Activated T-helper 17 cell treated with anti-CD3 and anti-CD28 coated beads, Interleukin-2, amount 50 U/mL, for 72 hours (primary cell): ENCODE measurements around the gene MCF2L2. TPM values are rescaled to one million over a fixed set of nuclear protein-coding genes. Genes with fewer than 3 reads are reported as not detected.
"Not testable (repeated sequence)": the region's sequence is repeated elsewhere in the genome, so short reads cannot be mapped to it uniquely, and the experiment has no call there.

Source experiments
- ATAC-seq: fragments of 150-1000 bp; cut with Tn5 transposase; replicated peaks from 2 replicates; pipeline ENCODE4 v1.10.0; 2021; ENCODE audit warnings: mild to moderate bottlenecking, moderate library complexity
- H3K27ac Mint-ChIP-seq: one replicate; pipeline ENCODE4 v1.8.0; 2022; ENCODE audit warnings: mixed read lengths
- H3K27me3 Mint-ChIP-seq: one replicate; pipeline ENCODE4 v1.8.0; 2022; ENCODE audit warnings: mixed read lengths
- H3K36me3 Mint-ChIP-seq: one replicate; pipeline ENCODE4 v1.8.0; 2022; ENCODE audit warnings: low read depth, mild to moderate bottlenecking, mixed read lengths
- H3K4me1 Mint-ChIP-seq: one replicate; pipeline ENCODE4 v1.8.0; 2022; ENCODE audit warnings: mixed read lengths
- H3K4me3 Mint-ChIP-seq: one replicate; pipeline ENCODE4 v1.8.0; 2022; ENCODE audit warnings: mild to moderate bottlenecking, mixed read lengths
- H3K9me3 Mint-ChIP-seq: one replicate; pipeline ENCODE4 v1.8.0; 2022; ENCODE audit warnings: mixed read lengths
- total RNA-seq, 2 donors: library from RNA; stranded (reverse); gene quantifications; one replicate each; pipeline ENCODE4 v1.2.3, GENCODE V29; 2022

Gene MCF2L2, protein sequence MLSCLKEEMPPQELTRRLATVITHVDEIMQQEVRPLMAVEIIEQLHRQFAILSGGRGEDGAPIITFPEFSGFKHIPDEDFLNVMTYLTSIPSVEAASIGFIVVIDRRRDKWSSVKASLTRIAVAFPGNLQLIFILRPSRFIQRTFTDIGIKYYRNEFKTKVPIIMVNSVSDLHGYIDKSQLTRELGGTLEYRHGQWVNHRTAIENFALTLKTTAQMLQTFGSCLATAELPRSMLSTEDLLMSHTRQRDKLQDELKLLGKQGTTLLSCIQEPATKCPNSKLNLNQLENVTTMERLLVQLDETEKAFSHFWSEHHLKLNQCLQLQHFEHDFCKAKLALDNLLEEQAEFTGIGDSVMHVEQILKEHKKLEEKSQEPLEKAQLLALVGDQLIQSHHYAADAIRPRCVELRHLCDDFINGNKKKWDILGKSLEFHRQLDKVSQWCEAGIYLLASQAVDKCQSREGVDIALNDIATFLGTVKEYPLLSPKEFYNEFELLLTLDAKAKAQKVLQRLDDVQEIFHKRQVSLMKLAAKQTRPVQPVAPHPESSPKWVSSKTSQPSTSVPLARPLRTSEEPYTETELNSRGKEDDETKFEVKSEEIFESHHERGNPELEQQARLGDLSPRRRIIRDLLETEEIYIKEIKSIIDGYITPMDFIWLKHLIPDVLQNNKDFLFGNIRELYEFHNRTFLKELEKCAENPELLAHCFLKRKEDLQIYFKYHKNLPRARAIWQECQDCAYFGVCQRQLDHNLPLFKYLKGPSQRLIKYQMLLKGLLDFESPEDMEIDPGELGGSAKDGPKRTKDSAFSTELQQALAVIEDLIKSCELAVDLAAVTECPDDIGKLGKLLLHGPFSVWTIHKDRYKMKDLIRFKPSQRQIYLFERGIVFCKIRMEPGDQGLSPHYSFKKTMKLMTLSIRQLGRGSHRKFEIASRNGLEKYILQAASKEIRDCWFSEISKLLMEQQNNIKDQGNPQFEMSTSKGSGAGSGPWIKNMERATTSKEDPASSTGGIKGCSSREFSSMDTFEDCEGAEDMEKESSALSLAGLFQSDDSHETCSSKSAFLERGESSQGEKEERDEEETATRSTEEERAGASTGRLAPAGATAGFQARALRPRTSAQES
- total RNA-seq, result 1 to 10 TPM; 9.0 to 10.0 TPM

DNA sequence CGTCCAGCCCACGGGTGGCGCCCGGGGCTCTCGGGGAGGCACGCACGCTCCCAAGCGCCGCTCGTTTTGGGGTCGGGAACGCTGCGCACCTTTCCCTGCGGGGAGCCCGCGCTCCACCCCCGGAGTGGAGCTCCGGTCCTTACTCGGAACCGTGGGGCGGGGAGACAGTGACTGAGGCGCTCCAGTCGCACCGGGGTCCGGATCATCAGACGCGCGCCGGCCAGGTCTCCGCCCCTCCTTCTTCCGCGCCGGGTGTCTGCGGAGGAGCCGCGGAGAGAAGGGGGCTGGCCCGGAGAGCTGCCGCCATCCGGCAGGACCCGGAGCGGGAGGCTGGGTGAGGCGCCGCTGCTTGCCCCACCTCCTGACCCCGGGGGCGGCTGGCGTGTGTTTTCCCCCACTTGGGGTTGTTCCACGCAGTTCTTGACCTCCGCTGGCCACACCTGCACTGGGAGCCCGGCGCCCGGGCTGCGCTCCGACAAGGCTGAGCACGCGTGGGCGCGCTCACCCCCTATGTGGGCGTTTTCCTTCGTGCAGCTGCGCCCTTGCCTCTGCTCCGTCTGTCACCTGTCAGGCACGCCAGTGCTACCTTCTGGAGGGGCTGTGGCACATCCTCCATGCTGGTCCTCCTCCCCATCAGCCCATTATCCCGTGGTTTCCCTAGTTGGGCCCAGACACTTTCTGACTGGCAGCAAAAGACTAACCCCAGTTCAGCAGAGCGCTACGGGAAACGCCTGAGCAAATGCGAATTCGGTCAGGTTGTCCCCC lies at the start of gene MCF2L2:
Gene MCF2L2, minus strand, starts transcription at position 173 of the 765 bp plus-strand sequence. CDS start 642 bp downstream, outside the sequence.
- Mint-ChIP-seq H3K9me3 (no peaks in the 10 kb centered on the region), H3K36me3 (no peaks in the 10 kb centered on the region), H3K27me3 (no peaks in the 10 kb centered on the region), H3K4me3 (peak within 1 kb of the TSS; percentile 88), H3K4me1 (peaks cover 50% of the 10 kb centered on the region), H3K27ac (peak within 1 kb of the TSS; percentile 93)
- peak; percentile 72 for ATAC-seq

DNA sequence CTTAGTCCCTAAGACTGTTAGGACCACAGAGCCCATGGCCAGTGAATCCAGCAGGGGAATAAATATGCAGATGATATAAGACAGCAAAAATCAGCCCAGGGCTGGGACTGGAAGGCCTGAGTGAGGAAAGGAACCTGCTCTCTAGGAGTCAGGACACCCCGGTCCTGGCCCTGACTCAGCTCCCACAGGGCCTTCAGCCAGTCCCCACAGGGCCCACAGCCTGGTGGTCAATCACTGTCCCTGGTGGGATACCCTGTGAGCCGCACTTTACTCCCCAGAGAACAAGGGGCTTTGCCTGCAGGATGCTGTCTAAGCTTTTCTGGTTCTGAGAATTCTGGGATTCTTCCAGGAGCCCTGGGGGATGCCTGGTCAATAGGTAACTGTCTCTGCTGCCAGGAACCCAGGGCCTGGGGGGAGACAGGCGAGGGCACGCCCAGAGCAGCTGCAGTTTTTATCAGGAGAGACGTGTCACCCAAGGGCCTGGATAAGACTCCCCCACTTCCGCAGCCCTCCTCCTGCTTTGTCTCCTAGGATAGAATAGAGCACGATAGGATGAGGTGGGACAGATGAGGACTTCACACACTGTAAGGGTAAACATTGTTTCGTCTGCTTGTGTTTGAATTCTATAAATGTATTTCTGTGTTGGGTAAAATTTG lies 49.5 kb upstream of the MCF2L2 start:
- no peak for ATAC-seq
- Mint-ChIP-seq H3K27ac (no peak overlapping the region), H3K36me3 (no peaks in the 10 kb centered on the region), H3K27me3 (no peaks in the 10 kb centered on the region), H3K9me3 (no peaks in the 10 kb centered on the region), H3K4me3 (no peak overlapping the region), H3K4me1 (peaks cover 5% of the 10 kb centered on the region)

DNA sequence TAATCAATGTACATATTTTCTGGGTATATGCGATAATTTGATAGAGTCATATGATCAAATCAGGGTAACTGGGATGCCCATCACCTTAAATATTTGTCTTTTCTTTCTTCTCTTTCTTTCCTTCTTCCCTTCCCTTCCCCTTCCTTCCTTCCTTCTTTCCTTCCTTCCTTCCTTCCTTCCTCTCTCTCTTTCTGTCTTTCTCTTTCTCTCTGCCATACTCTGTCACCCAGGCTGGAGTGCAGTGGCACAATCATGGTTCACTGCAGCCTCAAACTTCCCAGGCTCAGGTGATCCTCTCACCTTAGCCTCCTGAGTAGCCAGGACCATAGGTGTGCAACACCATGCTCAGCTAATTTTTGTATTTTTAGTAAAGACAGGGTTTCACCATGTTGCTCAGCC lies 47.3 kb upstream of the MCF2L2 start:
- not testable (repeated sequence) for H3K9me3 Mint-ChIP-seq, ATAC-seq, H3K4me1 Mint-ChIP-seq, H3K4me3 Mint-ChIP-seq, H3K27ac Mint-ChIP-seq, H3K27me3 Mint-ChIP-seq, H3K36me3 Mint-ChIP-seq

DNA sequence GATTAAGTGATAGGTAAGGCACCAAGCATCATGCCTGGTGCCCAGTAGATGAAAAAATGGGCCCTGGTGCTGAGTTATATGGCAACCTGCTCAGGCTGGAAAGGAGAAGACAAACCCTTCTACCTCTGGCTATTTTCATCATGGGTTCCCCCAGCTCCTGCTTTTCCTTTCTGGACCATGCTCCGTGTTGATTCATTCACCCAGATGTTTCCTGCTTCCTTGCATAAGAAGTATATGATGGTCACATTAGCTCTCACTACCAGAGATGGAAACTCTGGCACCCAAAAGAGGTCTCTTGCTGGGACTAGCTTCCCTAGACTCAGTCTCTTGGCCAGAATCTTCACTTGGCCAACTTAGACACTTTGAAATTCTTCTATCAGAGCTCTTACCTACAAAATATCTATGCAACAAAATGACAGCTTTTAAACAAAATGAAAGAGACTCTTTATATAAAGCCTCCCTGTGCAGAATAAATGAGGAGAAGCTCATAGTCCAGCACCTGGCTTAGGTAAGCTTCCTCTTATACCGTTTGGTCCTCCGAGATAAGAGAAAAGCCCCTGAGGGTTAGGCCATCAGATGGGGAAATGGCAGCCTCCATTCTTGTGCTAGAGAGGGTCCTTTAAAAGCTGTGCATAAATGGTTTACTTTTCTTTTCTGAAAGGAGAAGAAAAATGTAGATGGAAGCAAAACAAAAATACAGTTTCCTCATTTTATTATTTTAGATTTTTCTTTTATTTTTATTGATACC lies 46.8 kb upstream of the MCF2L2 start:
- Mint-ChIP-seq H3K9me3 (no peaks in the 10 kb centered on the region), H3K36me3 (no peaks in the 10 kb centered on the region), H3K27me3 (no peaks in the 10 kb centered on the region), H3K4me1 (no peaks in the 10 kb centered on the region), H3K27ac (no peak overlapping the region), H3K4me3 (no peak overlapping the region)
- ATAC-seq, result no peak

DNA sequence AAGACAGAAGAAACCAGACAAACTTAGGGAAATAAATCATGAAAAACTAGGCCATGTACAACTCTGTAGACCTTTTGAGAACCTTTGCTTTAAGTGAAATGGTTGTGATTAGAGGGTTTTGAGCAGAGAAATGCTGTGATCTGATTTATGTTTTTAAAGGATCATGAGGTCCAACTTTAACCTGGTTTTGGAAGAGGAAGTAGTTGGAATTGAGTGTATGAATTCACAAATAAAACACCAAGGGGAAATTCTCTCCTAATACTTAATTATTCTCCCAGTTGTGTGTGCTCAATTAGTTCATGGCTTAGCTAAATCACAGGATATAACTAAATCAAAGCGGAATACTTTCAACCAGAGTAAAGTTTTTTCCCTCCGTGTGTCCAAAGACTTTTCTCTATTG lies 45.5 kb upstream of the MCF2L2 start:
- Mint-ChIP-seq H3K4me1 (peaks cover 5% of the 10 kb centered on the region), H3K36me3 (peaks cover 5% of the 10 kb centered on the region), H3K27ac (no peak overlapping the region), H3K9me3 (no peaks in the 10 kb centered on the region), H3K4me3 (no peak overlapping the region), H3K27me3 (no peaks in the 10 kb centered on the region)
- no peak for ATAC-seq

DNA sequence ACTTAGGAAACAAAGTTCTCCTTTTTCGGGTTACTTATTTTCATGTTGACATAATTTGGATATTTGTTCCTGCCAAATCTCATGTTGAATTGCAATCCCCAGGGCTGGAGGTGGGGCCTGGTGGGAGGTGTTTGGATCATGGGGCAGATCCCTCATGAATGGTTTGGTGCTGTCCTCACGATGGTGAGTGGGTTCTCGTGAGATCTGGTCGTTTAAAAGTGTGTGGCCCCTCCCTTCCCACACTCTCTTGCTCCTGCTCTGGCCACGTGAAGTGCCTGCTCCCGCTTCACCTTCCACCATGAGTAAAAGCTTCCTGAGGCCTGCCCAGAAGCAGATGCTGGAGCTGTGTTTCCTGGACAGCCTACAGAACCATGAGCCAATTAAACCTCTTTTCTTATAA lies 43.7 kb upstream of the MCF2L2 start:
- Mint-ChIP-seq H3K4me1 (peaks cover 11% of the 10 kb centered on the region), H3K27ac (no peak overlapping the region), H3K27me3 (no peaks in the 10 kb centered on the region), H3K4me3 (no peak overlapping the region), H3K36me3 (peaks cover 5% of the 10 kb centered on the region), H3K9me3 (no peaks in the 10 kb centered on the region)
- ATAC-seq, result no peak

DNA sequence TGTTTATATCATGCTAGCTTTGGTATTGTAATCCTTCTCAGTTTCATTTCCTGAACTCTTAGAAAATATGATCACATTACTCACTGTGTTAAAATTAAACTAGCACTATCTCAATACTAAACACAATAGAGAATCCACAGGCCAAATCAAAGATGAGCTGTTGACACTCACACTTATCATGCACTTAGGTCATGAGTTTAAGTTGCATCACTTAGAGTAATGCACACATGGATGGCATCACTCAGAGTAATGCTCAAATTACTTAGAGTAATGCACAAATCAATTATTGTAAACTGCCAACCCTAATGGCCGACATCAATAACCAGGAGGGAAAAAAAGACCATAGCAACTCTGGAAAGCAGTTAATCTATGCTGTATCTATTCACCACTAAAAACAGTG lies 40.0 kb upstream of the MCF2L2 start:
- Mint-ChIP-seq H3K4me1 (peaks cover 11% of the 10 kb centered on the region), H3K27ac (peak overlapping the region; percentile 44), H3K27me3 (no peaks in the 10 kb centered on the region), H3K36me3 (peaks cover 5% of the 10 kb centered on the region), H3K9me3 (no peaks in the 10 kb centered on the region), H3K4me3 (peak overlapping the region; percentile 69)
- peak; percentile 77 for ATAC-seq

DNA sequence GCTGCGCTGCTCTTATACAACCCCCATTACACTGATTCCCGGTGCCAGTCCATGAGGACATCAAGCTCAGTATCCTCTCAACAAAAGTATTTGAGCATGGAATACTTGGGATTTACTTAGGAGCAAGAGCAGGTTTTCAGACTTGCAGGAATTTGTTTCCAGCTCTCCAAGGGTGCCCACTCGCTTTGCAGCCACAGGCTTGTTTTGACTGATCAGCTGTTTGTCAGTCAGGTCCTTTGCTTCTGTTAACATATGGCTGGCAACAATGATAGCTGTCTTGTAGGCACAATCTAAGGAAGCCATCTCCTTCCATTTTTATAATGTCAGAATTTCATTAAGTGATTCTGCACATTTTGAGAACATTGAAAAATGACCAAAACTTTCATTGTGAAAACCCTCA lies 38.2 kb upstream of the MCF2L2 start:
- Mint-ChIP-seq H3K4me1 (peaks cover 11% of the 10 kb centered on the region), H3K36me3 (peaks cover 5% of the 10 kb centered on the region), H3K9me3 (no peaks in the 10 kb centered on the region), H3K27ac (no peak overlapping the region), H3K27me3 (no peaks in the 10 kb centered on the region), H3K4me3 (no peak overlapping the region)
- ATAC-seq, result no peak

DNA sequence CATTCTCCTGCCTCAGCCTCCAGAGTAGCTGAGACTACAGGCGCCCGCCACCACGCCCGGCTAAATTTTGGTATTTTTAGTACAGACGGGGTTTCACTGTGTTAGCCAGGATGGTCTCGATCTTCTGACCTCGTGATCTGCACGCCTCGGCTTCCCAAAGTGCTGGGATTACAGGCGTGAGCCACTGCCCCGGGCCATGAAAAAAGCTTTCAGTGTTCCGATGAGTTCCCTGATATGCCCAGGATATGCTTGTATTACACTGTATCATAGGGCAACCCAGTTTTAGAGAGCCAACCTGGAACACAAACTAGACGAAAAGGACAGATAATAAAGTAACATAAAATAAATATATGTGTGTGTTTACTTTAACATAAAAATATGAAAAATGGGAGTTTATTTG lies 37.3 kb upstream of the MCF2L2 start:
- H3K4me1 Mint-ChIP-seq, result peaks cover 11% of the 10 kb centered on the region
- not testable (repeated sequence) for H3K36me3 Mint-ChIP-seq, ATAC-seq, H3K4me3 Mint-ChIP-seq, H3K27me3 Mint-ChIP-seq, H3K9me3 Mint-ChIP-seq, H3K27ac Mint-ChIP-seq

DNA sequence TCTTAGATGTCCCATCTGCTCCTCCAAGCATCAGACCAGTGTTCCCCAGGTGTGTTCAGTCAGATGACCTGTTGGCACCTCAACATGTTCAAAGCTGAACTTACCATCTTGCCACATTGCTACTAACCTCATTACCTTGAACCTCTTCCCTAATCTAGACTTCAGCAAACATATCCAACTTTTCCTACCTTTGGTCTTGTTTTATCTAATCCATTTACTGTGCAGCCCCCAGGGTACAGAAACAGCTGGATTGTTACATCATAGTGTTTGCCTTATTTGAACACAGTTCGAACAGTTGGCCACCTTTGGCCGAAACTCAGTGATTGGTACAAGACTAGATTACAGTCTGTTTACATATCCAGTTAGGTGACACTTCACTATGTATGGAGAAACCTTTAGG lies 36.1 kb upstream of the MCF2L2 start:
- H3K27me3 Mint-ChIP-seq, result no peaks in the 10 kb centered on the region
- no peak overlapping the region for H3K27ac Mint-ChIP-seq
- peaks cover 11% of the 10 kb centered on the region for H3K4me1 Mint-ChIP-seq
- H3K9me3 Mint-ChIP-seq, result no peaks in the 10 kb centered on the region
- no peak for ATAC-seq
- peaks cover 5% of the 10 kb centered on the region for H3K36me3 Mint-ChIP-seq
- no peak overlapping the region for H3K4me3 Mint-ChIP-seq

DNA sequence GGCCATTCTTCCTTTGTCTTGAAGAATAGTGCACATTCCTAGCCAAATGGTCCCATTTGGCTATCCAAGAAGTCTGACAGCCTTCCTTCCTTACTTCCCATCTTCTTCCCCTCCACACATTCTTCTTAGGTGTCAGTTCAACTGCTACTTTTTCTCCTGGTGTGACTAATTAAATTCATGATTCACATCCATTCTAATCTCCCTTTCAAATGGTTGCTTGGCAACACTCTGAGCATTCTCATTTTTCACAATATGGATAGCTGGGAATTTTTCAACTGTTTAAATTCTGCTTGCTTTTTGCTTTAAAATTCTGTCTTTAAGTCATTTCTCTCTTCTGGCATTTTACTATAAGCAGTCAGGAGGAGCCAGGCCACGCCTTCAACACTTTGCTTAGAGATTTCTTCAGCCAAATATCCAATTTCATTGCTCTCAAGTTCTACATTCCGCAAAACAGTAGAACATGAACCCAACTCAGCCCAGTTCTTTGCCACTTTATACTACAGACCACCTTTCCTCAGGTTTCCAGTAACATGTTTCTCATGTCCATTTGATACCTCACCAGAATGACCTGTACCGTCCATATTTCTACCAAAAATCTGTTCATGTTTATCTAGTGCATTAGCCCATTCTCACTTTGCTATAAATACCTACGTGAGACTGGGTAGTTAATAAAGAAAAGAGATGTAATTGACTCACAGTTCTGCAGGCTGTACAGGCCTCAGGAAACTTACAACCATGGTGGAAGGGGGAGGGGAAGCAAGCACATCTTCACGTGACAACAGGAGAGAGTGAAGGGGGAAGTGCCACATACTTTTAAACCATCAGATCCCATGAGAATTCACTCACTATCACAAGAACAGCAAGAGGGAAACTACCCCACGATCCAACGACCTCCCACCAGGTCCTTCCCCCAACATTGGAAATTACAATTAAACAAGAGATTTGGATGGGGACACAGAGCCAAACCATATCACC lies 31.9 kb upstream of the MCF2L2 start:
- no peak for ATAC-seq
- Mint-ChIP-seq H3K27me3 (no peaks in the 10 kb centered on the region), H3K4me1 (no peaks in the 10 kb centered on the region), H3K36me3 (peaks cover 10% of the 10 kb centered on the region), H3K9me3 (no peaks in the 10 kb centered on the region), H3K4me3 (no peak overlapping the region), H3K27ac (no peak overlapping the region)

DNA sequence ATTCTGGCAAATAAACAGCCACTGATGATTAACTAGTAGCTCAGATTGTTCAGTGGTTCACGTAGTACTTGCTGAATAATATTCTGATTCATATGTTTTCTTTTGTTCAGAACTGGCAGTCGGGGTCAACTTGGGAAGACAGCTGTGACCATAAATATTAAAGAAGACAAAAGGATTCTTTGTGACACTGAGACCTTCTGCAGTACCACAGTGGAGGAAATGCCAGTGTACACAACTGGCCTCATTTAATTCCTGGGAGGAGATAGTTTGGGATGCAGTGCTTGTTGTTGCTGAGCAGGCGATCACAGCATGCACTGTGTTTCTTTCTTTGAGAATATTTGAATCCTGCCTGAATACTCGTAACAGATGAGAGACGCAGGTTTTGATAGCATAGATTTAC lies 26.7 kb upstream of the MCF2L2 start:
- no peak overlapping the region for H3K27ac Mint-ChIP-seq
- no peak overlapping the region for H3K4me3 Mint-ChIP-seq
- no peaks in the 10 kb centered on the region for H3K4me1 Mint-ChIP-seq
- ATAC-seq, result no peak
- H3K27me3 Mint-ChIP-seq, result no peaks in the 10 kb centered on the region
- peaks cover 29% of the 10 kb centered on the region for H3K36me3 Mint-ChIP-seq
- H3K9me3 Mint-ChIP-seq, result no peaks in the 10 kb centered on the region
